Measurements from ENCODE around the gene LMBRD1.

LMBRD1 gene

DNA sequence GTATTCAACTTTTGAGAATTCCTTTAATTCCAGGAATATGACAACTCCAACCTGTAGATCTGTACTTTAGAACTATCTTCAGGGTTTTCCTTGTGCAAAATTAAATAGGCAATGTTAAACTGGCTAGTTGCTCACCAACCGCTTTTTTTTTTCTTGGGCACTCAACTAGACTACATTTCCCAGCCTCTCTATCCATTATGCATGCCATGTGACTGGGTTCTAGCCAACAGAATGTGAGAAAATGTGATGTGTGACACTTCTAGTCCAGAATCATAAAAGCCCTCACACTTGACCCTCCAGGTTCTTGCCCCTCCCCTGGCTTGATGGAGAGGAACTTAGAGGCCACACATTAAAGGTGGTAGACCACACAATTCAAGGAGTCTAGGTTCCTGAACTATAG lies 166.0 kb downstream of the LMBRD1 start:
- DNase-seq (ENCODE audit: low spot score), result no peak

DNA sequence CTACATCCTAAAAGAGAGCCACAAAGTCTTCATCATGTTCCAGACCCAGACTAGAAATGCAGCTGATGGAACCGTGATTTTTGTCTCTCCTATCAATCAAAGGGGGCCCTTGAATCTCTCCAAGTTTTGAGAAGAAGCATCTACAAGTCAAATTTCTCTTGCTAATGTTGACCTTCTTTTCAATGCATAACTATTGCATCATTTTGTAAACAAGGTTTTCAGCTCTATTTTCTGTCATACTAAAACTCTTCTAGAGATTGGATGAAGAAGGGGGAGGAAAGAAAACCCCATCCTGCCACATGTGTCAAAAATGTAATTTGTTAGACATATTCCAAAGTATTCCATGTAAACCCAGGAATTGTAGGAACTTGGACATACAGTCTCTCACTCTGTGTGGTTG lies 169.2 kb downstream of the LMBRD1 start:
- no peak for DNase-seq (ENCODE audit: low spot score)

- DNase-seq (ENCODE audit: low spot score), result no peak
Measured at GRCh38 chr6:69624944-69625343, 171.9 kb downstream of the LMBRD1 start.
